Endothelial cell of umbilical vein (primary cell): ENCODE data around the gene CDH23. TPM values are rescaled to one million over a fixed set of nuclear protein-coding genes. Genes with fewer than 3 reads are reported as not detected.

ENCODE experiments used
- BruUV-seq: library from RNA; stranded (reverse); fragments of 400-500 nt; replicated peaks from 2 replicates; lab custom pipeline; 2021; lab: Mats Ljungman, UMichigan
- CTCF ChIA-PET: fragments of 300-600, 350-600 bp; sonication (Branson Sonifier 250); formaldehyde crosslinking; loops from one replicate; lab custom pipeline; 2021; ENCODE audit warnings: antibody characterized with exemption, inconsistent platforms; lab: Charles Lee
- POLR2A ChIA-PET: fragments of 300-600, 350-600 bp; sonication (Branson Sonifier 250); formaldehyde crosslinking; loops from one replicate; lab custom pipeline; 2021; ENCODE audit warnings: antibody characterized with exemption, inconsistent platforms; lab: Charles Lee
- DNase-seq: peaks from one replicate; pipeline ENCODE4 v3.0.0-alpha.2; 2011; ENCODE audit warnings: low read depth, low spot score
- FAIRE-seq: peaks from 2 replicates; lab custom pipeline; 2011; peaks lifted over from hg19 to GRCh38; lab: Jason Lieb, UNC
- H2AFZ ChIP-seq: 2 replicates; pipeline ENCODE4 v1.6.0; 2012; ENCODE audit warnings: low read depth, low read length, control low read depth, inconsistent platforms
- H3K27ac ChIP-seq: 2 replicates; pipeline ENCODE4 v1.5.1; 2011; ENCODE audit warnings: low read depth, mild to moderate bottlenecking, control low read depth, low read length, moderate library complexity; ENCODE audit not compliant: insufficient read depth
- H3K27me3 ChIP-seq, 2 experiments: 2 replicates each; pipeline versions ENCODE4 v1.6.0 to v1.6.1; 2011; ENCODE audit warnings: low read length in 2 of 2, mixed read lengths in 1 of 2; ENCODE audit not compliant: control insufficient read depth in 2 of 2, insufficient read depth in 2 of 2
- H3K36me3 ChIP-seq, 2 experiments: 2 replicates in 1 of 2; 3 replicates in 1 of 2; pipeline ENCODE4 v1.5.1; 2011; ENCODE audit warnings: low read length in 2 of 2, mild to moderate bottlenecking in 1 of 2, moderate library complexity in 1 of 2; ENCODE audit not compliant: control insufficient read depth in 2 of 2, insufficient read depth in 2 of 2; ENCODE audit errors: extremely low read depth in 1 of 2
- H3K4me1 ChIP-seq: 3 replicates; pipeline ENCODE4 v1.5.1; 2011; ENCODE audit warnings: mild to moderate bottlenecking, low read length; ENCODE audit not compliant: control insufficient read depth, insufficient read depth; ENCODE audit errors: extremely low read depth
- H3K4me2 ChIP-seq: 2 replicates; pipeline ENCODE4 v1.6.1; 2011; ENCODE audit warnings: low read length, control low read depth, mixed read lengths; ENCODE audit not compliant: insufficient read depth
- H3K4me3 ChIP-seq, 3 experiments: fragments of 200-600 bp in 1 of 3; sonication (generic), shearing (Covaris generic) in 1 of 3; replicated peaks in 1 of 3; 2 replicates each; pipeline ENCODE4 v1.5.1; 2011 to 2016; ENCODE audit warnings: control low read depth in 3 of 3, low read length in 3 of 3, mild to moderate bottlenecking in 2 of 3, inconsistent platforms in 1 of 3, low read depth in 1 of 3, moderate library complexity in 1 of 3; ENCODE audit not compliant: insufficient read depth in 1 of 3
- H3K79me2 ChIP-seq: 2 replicates; pipeline ENCODE4 v1.6.0; 2012; ENCODE audit warnings: low read length, inconsistent platforms; ENCODE audit not compliant: control insufficient read depth, insufficient read depth
- H3K9ac ChIP-seq: replicated peaks from 2 replicates; pipeline ENCODE3; 2011; ENCODE audit warnings: low read length, control low read depth; ENCODE audit not compliant: insufficient read depth; ENCODE audit errors: extremely low read depth
- H3K9me1 ChIP-seq: replicated peaks from 3 replicates; pipeline ENCODE4 v1.6.0; 2011; ENCODE audit warnings: mild to moderate bottlenecking, low read length; ENCODE audit not compliant: control insufficient read depth, insufficient read depth; ENCODE audit errors: extremely low read depth
- H3K9me3 ChIP-seq: replicated peaks from 2 replicates; pipeline ENCODE4 v1.5.1; 2012; ENCODE audit warnings: low read length, inconsistent platforms; ENCODE audit not compliant: control insufficient read depth, insufficient read depth
- H4K20me1 ChIP-seq: replicated peaks from 2 replicates; pipeline ENCODE3; 2011; ENCODE audit warnings: mild to moderate bottlenecking, low read length; ENCODE audit not compliant: control insufficient read depth, insufficient read depth; ENCODE audit errors: extremely low read depth
- EZH2 ChIP-seq: IDR thresholded peaks from 2 replicates; pipeline ENCODE4 v1.6.1; 2012; ENCODE audit warnings: borderline replicate concordance, low read depth, mild to moderate bottlenecking, moderate library complexity, low read length, inconsistent platforms; ENCODE audit not compliant: severe bottlenecking
- FOS ChIP-seq: IDR thresholded peaks from 2 replicates; pipeline ENCODE4 v1.6.1; 2011; ENCODE audit warnings: mild to moderate bottlenecking, low read length, moderate library complexity, borderline replicate concordance; ENCODE audit not compliant: insufficient read depth
- GATA2 ChIP-seq: IDR thresholded peaks from 2 replicates; pipeline ENCODE4 v1.7.0; 2011; ENCODE audit warnings: low read depth, mild to moderate bottlenecking, moderate library complexity, mixed read lengths, low read length; ENCODE audit not compliant: insufficient read length, insufficient read depth
- JUN ChIP-seq: IDR thresholded peaks from 2 replicates; pipeline ENCODE4 v1.6.1; 2011; ENCODE audit warnings: borderline replicate concordance, low read depth; ENCODE audit not compliant: insufficient read length, insufficient read depth
- MYC ChIP-seq: IDR thresholded peaks from one replicate; pipeline ENCODE4 v1.6.1; 2011; ENCODE audit warnings: mild to moderate bottlenecking, low read depth, low read length
- POLR2A ChIP-seq: IDR thresholded peaks from 2 replicates; pipeline ENCODE4 v1.6.1; 2012; ENCODE audit warnings: low read depth, mild to moderate bottlenecking, control low read depth, low read length
- POLR2AphosphoS5 ChIP-seq: IDR thresholded peaks from 2 replicates; pipeline ENCODE4 v1.6.1; 2012; ENCODE audit warnings: low read depth, mild to moderate bottlenecking, control low read depth, low read length, moderate library complexity; ENCODE audit not compliant: insufficient read depth
- dilution Hi-C: fragments of 300-500 bp; cut with MboI; formaldehyde crosslinking; loops from one replicate; pipeline ENCODE4 v1.15.0; 2019; ENCODE audit warnings: low sequenced_read_pairs; ENCODE audit not compliant: extremely low pct_ligation_motif_present
- intact Hi-C: fragments of 100-400 bp; cut with micrococcal nuclease; formaldehyde crosslinking; loops from one replicate; pipeline ENCODE4 v1.10.0; 2022
- polyA plus RNA-seq, 4 experiments: library from polyadenylated mRNA; depleted of rRNA in 3 of 4; stranded (reverse) in 3 of 4; unstranded in 1 of 4; fragments of >200 nt; gene quantifications; 2 replicates each; pipeline versions ENCODE4 v1.2.1 to v1.2.3, GENCODE V29; 2011 to 2012; ENCODE audit warnings: missing spikeins in 1 of 4
- total RNA-seq: library from RNA; stranded (reverse); gene quantifications from 2 replicates; pipeline ENCODE4 v1.2.3, GENCODE V29; 2021
- TF ChIP-seq, protein P1 (sequence below), 2 donors: IDR thresholded peaks; 1 replicate in 1 of 2; 2 replicates in 1 of 2; pipeline ENCODE4 v1.5.1; 2011; ENCODE audit warnings: low read length in 2 of 2, mild to moderate bottlenecking in 2 of 2, moderate library complexity in 2 of 2, control low read depth in 1 of 2, inconsistent platforms in 1 of 2, low read depth in 1 of 2; ENCODE audit not compliant: insufficient read depth in 1 of 2; ENCODE audit errors: extremely low read depth in 1 of 2
- TF ChIP-seq, protein P2 (sequence below): IDR thresholded peaks from 2 replicates; pipeline ENCODE4 v1.6.1; 2011; ENCODE audit not compliant: insufficient read depth, insufficient read length

CDH23 gene
- total and polyA plus RNA-seq, 2 donors (not counting 3 experiments of a cell fraction or from before 2014, with no cell fraction given) = not detected

DNA sequence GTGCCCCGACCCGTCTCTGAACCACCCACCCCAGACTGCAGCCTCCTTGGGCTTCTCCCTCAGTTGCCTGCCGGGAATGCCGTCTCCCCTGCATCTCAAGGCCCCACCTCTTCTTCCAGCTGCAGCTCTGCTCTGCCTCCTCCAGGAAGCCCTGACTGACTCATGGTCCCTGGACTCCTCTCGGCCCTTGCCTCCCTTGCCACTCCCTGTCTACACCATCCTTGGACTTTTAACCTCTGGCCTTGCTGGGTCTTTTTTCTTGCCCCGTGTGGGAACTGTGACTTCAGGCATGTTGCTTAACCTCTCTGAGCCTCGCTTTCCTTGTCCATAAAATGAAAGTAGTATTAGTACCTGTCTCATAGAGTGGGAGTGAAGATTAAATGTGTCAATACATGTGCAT is 266.6 kb downstream of the CDH23 start:
- dilution Hi-C loops = no loop called here

More for the DNA sequence above, 266.6 kb downstream of the CDH23 start:
- no peaks in the 10 kb centered on the region for H3K79me2 ChIP-seq
- no peak for TF ChIP-seq JUN
- TF ChIP-seq GATA2 = no peak
- TF ChIP-seq EZH2 = no peak
- TF ChIP-seq POLR2A = no peak
- TF ChIP-seq FOS = no peak
- TF ChIP-seq, protein P1, sequence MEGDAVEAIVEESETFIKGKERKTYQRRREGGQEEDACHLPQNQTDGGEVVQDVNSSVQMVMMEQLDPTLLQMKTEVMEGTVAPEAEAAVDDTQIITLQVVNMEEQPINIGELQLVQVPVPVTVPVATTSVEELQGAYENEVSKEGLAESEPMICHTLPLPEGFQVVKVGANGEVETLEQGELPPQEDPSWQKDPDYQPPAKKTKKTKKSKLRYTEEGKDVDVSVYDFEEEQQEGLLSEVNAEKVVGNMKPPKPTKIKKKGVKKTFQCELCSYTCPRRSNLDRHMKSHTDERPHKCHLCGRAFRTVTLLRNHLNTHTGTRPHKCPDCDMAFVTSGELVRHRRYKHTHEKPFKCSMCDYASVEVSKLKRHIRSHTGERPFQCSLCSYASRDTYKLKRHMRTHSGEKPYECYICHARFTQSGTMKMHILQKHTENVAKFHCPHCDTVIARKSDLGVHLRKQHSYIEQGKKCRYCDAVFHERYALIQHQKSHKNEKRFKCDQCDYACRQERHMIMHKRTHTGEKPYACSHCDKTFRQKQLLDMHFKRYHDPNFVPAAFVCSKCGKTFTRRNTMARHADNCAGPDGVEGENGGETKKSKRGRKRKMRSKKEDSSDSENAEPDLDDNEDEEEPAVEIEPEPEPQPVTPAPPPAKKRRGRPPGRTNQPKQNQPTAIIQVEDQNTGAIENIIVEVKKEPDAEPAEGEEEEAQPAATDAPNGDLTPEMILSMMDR (IDR thresholded peaks at IDR 0.05; ENCODE audit: extremely low read depth in 1 of 2, insufficient read depth in 1 of 2, low read depth in 1 of 2, low read length in 2 of 2) = no peak
- TF ChIP-seq MYC = no peak
- TF ChIP-seq POLR2AphosphoS5 = no peak
- TF ChIP-seq, protein P2, sequence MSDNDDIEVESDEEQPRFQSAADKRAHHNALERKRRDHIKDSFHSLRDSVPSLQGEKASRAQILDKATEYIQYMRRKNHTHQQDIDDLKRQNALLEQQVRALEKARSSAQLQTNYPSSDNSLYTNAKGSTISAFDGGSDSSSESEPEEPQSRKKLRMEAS = no peak
- intact Hi-C loops = no loop called here
- BruUV-seq = no TSS peak
- no peaks in the 10 kb centered on the region for H3K4me1 ChIP-seq
- no peak overlapping the region for H3K4me3 ChIP-seq
- ChIA-PET POLR2A (no interaction called here), CTCF (interaction anchor here (0.6 to 3.2 kb wide), 4 partner anchors 33 to 106 kb away, joined by 3 to 10 read pairs (median 4); no protein-coding TSS in a partner anchor)
- H3K27me3 ChIP-seq = peaks cover 0 to 2% of the 10 kb centered on the region in 2 experiments
- H4K20me1 ChIP-seq = no peaks in the 10 kb centered on the region
- H3K9me1 ChIP-seq = no peaks in the 10 kb centered on the region
- no peak overlapping the region for H2AFZ ChIP-seq
- H3K9ac ChIP-seq = no peak overlapping the region
- no peak for FAIRE-seq
- H3K4me2 ChIP-seq = no peak overlapping the region
- H3K9me3 ChIP-seq = no peaks in the 10 kb centered on the region
- no peak for DNase-seq
- H3K36me3 ChIP-seq = no peaks in the 10 kb centered on the region
- no peak overlapping the region for H3K27ac ChIP-seq
